ENCODE data around the gene SAPCD1.

DNA sequence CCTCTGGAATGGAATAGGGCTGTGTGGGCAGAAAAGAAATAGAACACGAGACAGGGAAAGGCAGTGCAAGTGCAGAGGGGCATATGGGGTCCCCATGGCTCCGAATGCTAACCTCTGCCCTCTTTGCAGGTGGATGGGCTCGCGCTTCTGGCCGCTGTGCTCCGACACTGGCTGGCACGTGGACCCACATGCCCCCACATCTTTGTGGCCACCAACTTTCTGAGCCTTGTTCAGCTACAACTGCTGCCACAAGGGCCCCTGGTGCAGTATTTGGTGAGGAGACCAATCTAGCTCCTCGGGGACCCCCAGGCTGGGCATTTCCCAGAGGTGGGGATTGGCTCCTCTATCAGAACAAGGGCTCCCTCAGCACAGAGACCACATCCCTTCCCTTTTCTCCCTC, 1.1 kb upstream of the SAPCD1 start:
- TF ChIP-seq POLR2AphosphoS5 (IDR thresholded peaks at IDR 0.05) = no peak
- TF ChIP-seq, protein P1, sequence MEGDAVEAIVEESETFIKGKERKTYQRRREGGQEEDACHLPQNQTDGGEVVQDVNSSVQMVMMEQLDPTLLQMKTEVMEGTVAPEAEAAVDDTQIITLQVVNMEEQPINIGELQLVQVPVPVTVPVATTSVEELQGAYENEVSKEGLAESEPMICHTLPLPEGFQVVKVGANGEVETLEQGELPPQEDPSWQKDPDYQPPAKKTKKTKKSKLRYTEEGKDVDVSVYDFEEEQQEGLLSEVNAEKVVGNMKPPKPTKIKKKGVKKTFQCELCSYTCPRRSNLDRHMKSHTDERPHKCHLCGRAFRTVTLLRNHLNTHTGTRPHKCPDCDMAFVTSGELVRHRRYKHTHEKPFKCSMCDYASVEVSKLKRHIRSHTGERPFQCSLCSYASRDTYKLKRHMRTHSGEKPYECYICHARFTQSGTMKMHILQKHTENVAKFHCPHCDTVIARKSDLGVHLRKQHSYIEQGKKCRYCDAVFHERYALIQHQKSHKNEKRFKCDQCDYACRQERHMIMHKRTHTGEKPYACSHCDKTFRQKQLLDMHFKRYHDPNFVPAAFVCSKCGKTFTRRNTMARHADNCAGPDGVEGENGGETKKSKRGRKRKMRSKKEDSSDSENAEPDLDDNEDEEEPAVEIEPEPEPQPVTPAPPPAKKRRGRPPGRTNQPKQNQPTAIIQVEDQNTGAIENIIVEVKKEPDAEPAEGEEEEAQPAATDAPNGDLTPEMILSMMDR (IDR thresholded peaks at IDR 0.05) = no peak
